Medulla oblongata (tissue), 1 donor: ENCODE measurements around the gene SPEF2.
"Not testable (repeated sequence)": the region's sequence is repeated elsewhere in the genome, so short reads cannot be mapped to it uniquely, and the experiment has no call there.

Experiments used
- DNase-seq: peaks from one replicate; pipeline ENCODE4 v3.0.0-alpha.2; 2015; ENCODE audit errors: extremely low spot score

Gene SPEF2

DNA sequence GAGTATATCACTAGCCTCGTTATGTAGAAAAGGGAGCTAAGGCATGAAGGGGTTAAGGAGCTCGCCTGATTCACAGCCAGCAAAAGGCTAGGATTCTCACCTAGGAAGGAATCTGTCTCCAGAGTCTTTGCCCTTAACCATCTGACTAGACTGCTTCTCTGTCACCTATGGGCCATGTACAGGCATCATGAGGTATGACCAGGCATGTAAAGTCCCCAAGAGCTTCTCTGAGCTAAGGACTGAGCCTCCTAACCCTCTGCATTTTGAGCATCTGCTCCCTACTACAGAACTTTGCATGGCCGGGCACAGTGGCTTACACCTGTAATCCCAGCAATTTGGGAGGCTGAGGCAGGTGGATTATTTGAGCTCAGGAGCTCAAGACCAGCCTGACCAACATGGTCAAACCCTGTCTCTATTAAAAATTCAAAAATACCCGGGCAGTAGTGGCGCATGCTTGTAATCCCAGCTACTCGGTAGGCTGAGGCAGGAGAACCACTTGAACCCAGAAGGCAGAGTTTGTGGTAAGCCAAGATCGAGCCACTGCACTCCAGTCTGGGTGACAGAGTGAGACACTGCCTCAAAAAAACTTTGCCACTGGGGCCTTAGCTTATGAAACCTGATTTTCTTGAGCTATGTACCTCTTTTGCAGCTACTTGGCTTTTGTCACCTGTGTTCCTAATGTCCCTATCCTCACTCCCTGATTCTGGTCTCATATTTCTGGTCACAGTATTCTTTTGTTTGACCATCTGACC is 205.9 kb downstream of the SPEF2 start:
- DNase-seq = no peak

DNA sequence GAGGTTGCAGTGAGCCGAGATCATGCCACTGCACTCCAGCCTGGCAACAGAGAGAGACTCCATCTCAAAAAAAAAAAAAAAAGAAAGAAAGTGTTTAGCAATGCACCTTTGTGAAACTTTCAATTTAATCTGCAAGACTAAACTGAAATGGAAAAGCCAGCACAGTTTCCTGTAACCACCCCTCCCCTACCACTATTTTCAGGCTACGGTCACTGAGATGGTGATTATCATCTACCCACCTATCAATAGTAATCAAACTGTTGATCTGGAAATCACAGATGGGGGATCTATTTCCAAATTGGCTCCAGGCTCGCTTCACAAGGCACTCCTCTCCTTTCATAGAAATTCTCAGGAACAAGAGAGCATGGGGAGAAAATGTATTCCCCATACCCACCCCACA is 208.4 kb downstream of the SPEF2 start:
- DNase-seq = no peak

DNA sequence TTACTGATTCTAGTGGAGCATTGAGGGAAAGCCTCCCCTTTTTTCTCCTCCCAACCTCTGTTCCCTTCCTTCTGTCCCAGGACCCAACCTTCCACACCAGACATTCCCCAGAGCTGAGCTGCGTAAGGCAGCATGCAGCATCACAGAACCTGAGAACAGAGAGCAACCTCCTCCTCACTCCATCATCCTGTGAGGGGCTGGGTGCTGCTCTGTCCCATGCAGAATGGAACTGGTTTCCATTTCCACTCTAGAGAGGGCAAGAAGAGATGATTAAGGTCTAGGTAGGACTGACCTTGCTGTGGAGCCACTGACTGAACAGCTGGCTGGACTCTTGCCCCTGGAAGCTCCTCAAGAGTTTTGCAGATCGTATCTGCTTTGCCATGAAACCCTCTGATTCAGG is 208.9 kb downstream of the SPEF2 start:
- no peak for DNase-seq

DNA sequence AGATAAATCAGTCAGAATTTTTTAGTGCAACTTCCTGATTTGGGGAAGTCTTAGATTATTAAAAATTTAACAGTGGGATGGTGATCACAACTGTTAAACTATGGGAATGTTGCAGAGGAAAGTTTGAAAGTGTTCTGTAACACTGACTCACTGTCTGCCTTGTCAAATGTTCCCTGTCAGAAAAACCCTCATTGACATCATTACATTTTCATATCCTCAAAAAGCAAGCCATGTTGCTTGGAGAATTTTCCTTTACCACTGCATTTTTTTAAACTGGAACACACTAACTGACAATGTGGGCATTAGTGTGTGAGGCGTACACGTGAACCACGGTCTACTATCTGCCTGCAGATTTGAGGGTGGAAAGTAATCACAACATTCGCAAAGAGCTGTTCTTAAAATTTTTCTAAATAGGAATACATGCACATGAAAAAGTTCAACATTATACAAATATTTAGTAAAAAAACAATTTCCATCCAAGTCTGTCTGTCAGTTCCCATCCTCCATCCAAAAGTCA is 210.5 kb downstream of the SPEF2 start:
- DNase-seq = no peak

DNA sequence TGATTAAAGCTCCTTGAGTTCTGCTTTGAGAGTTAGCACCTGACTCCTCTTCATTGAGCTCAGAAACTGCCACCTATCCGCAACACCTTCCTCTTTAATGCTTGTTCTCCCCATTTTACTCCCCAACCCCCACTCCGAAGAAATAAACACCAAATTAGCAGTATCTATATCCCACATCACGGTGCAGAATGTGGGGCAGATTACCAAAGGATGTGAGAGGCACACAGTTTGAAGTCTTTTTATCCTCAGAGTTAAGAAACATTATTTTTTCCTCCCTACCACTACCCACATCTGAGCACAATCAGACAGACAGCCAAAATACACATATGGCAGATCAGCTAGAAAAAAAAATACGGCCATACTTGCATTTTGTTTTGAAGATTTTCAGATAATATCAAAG is 212.9 kb downstream of the SPEF2 start:
- DNase-seq = no peak

DNA sequence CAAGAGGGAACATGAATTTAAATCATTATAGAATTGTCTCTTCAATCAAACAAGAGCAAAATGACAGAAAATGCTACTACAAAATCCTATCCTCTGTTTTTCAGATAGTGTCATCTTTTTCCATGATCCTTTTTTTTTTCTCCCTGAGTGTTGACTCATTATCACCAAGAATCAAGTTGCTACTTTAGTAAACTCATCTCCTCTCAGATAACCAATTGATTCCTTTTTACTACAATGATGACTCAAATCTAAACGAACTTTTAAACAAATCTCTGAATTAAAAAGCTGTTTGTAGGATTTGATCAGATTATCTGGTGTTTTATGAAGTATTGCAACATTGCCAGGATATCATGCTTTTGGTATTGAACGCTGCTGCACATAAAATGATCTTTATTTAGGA is 215.1 kb downstream of the SPEF2 start:
- DNase-seq = no peak

DNA sequence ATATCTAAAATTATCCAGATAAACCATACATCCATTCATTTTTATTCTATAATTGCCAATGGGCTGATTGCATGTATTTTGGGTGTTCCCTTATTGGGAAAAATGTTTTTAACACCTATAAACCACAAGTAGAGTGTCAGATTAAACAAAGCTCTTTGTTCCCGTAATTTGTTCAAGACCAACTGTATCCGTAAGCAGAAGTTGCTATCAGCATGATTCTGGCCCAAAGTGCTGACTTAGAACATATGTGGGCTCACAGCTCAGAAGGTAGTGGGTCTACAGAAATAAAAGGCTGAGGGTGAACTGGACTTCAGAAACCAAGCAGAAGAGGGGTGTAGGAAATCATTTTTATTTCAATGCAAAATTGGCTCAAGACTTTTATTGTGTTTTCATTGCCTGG is 215.6 kb downstream of the SPEF2 start:
- no peak for DNase-seq

DNA sequence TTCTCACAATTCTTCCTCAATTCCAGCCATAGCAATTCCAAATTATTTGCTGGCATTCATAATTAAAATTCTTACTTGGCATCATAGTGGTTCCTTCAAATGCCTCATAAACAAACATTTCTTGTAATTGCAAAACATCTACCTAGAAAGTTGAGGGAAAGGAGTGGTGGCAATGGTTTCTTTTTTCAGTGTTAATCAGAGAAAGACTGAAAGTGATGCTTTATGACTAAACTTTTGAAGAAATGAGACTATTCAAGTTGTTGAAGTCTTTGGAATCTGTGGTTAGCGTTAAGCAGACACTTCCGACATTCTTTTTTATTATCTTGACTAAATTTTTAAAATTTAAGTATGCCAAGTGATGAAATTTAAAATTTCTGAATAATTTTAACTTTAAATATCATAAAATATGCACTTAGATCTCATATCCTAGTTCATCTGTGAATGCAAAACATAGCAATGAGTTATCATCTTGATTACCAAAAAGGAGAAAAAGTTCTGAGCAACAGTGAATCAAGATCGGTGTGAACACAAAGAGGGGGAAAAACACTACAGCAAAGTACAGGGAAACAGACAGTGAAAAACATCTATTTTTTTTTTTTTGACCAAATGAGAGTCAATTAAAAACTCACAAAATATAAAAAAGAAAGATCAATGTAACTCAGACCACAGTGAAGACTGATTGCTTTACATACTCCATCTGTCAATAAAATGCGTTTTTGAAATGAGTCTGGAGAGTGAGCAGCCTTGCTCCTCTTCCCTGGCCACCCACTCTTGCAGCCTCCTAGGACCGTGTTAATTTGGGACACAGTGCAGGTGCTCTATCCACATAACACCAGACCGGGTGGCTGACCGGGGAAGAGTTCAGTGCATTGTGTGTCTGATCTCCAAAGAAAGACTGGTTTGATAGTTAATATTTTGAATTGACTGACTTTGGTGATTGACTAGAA is 218.4 kb downstream of the SPEF2 start:
- DNase-seq = no peak

DNA sequence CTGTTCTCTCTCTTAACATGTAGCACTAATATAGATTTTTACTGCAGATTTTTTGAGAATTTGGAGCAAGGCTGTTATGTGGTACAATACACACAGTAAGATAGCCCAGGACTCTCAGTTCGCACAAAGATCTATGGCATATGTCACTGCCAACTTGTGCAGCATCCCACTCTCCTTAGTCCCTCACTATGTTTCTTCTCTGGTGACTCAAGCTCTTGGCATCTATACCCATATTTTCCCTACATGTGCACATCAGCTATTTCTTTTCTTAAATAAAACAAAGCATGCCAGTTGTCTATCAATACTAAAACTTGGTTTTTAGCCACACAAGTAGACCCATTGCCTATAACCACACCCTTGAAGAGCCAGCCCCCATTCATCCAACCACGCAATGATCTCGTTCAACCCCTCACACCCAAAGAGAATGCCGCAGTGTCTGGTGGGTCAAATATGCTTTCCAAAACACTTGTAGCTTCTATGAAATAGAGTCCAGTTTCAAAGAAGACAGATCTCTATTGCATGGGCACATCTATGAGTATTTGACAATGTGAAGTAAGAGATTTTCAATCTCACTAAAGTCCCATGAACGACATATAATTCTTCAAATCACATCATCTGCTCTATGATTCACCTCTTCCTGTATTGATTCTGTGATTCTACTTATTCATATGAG is 220.8 kb downstream of the SPEF2 start:
- no peak for DNase-seq

DNA sequence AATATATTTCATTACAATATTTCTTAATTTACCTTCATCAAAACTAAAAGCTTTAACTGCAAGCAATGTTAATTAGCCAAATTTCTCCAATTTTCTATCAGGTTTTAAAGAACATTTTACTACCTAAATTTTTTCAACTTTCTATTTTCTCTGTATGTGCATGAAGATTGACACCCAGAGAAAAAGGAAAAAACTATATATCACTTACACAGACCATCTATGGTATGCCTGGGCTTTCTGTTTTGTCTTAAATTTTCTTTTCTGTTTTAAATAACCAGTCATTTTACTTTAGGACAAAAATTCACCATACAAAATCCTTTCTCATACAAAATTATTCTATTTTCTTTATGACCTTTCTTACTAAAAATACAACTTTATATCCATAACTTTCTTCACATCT is 225.2 kb downstream of the SPEF2 start:
- no peak for DNase-seq

DNA sequence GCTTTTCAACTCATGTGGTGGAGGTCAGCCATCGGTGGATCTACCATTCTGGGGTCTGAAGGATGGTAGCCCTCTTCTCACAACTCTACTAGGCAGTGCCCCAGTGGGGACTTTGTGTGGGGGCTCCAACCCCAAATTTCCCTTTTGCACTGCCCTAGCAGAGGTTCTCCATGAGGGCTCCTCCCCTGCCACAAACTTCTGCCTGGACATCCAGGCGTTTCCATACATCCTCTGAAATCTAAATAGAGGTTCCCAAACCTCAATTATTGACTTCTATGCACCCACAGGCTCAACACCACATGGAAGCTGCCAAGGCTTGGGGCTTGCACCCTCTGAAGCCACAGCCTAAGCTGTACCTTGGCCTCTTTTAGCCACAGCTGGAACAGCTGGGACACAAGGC is 227.8 kb downstream of the SPEF2 start:
- not testable (repeated sequence) for DNase-seq

DNA sequence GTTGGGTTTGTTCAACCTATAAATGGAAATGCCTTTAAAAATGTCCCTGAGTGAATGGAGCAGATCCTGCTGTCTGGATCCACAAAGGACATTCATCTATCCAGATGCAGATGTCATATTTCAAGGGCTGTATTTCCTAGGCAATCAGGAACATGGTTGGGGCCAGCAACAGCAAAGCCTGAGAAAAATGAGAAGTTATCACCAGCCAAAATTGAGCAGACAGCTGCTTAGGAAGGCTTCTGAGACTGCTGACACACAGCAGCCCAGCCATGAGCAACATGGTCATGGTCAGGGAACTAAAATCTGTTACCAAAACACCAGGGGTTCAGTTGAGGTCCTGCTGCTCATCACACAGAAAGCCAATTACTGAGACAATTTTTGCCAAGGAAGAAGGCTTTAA is 229.8 kb downstream of the SPEF2 start:
- no peak for DNase-seq

DNA sequence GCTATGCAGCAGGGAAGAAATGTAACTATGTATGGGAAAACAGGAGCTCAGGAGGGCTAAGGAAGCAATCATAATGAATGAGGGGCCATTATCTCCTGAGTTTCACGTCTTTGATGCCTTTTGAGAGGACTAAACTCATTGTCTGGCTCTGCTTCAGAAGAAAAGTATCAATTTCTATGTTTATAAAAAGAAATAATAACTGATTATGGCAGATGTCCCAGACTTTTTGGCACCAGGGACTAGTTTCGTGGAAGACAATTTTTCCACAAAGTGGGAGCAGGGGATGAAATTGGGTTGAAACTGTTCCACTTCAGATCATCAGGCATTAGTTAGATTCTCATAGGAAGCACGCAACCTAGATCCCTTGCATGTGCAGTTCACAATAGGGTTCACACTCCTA is 230.3 kb downstream of the SPEF2 start:
- no peak for DNase-seq

DNA sequence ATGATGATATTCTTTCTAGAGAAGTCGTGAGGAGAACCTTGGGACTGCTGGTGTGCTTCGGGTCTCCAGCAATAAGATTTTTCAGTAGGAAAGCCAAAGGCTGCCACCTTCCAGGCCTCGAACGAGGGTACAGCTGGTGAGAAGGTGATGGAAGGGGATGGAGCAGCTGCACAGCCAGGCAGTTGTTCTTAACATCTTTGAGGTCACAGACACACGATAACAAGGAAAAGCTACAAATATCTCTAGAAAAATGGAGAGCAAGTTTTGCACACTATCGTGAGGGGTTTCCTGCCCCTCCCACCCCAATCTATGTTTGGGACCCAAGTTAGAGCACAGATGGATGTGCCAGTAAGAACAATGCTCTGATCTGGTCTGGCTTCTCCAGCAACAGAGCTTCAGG is 232.2 kb downstream of the SPEF2 start:
- no peak for DNase-seq

DNA sequence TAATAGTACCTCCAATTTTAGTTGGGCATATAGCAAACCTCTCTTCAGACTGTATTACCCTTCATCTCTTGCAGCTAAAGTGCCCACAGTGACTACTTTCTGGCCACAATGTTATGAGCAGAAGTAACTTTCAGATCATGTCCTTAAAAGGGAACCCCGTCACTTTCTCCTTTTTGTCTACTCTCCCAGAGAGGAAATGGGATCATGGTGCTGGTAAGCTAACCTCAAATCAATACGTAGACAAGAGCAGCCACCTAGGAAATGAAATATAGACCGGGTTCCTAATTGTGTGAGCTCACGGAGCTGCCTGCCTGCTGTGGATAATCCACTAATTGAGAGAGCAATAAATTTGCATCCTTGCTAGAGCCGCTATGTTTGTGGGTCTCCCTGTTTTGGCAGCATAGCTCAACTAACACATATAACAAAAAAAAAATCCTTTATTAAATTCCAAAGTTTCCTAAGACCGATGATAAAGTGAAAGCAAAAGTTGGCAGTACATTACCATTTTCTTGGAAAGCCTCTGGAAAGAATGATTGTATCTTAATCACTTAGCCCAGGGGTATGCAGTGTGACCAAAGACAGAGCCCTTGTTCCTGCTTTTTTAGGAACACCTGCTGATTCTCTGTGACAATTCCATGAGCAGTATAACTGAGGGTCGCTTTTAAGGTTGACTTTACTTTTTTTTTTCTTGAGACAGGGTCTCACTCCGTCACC is 233.5 kb downstream of the SPEF2 start:
- DNase-seq = no peak

DNA sequence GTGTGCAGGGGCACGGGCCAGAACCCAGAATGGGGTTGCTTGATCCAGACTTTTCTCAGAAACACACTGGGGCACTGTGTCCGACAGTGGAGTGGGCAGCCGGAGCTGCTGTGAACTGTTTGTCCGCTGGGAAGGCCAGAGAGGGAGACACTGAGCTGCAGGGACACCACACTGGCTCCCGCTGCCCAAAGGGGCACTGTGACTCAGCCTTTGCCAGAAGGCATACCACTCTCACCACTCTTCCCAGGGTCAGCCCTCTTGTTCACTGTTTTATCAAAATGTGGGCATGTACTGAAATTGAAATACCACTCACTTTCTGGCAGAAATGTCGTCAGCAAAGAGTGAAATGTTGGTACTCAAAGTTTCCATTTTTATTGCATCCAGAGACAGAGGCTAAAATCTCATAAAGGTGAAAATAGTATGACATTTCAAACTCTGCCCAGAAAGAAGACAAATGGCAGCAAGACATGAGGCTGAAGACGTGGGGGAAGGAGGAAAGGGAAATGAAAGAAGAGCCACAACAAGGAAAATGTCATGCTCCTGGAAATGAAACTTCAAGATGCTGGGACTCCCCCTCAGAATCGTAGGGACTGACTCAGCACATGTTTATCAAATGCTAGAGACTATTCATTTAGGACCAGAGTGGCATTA is 234.5 kb downstream of the SPEF2 start:
- DNase-seq = no peak

DNA sequence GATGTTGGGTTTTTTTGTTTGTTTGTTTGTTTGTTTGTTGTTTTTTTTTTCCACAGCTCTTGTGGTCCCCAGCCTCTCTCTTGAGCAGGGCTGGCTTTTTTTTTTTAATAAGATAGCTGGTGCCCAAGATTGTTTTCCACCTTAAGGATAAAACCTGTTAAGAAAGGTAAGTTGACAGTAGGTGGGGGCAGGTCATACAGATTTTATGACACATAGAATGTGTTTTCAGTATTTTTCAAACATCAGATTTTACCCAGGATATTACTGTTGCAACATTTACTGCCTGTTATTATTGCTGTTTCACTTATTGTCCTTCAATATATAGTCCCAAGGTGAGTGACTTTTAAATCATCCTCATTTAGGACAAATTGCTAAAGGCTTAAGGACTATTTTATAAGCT is 235.1 kb downstream of the SPEF2 start:
- no peak for DNase-seq

DNA sequence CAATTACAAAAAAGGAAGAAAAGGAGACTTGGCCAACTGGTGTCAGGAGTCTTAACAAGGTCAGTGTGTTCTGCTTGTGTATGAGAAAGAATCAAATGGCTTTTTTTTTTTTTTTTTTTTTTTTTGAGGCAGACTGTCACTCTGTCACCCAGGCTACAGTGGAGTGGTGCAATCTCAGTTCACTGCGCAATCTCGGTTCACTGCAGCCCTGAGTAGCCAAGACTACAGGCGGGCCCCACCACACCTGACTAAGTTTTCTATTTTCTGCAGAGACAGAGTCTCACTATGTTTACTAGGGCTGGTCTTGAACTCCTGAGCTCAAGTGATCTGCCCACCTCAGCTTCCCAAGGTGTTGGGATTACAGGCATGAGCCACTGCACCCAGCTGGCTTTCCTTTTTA is 236.0 kb downstream of the SPEF2 start:
- DNase-seq = no peak

DNA sequence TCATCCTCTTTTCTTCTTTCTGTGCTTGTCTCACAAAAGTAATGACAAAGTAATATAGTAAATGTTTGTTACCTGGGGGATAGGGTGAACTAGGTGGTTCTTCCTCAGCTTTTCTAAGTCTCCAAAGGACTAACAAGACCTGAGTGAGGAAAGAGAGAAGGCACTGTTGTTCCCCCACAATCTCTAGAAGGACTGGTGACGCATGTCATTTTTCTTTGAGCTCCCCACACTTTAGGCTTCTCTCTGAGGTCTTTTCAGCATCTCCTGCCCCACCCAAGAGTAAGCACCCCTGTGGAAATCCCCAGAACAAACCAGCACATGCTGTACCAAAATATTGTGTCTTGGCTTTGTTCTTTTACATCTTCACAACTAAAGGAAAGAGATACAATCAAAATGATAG is 236.6 kb downstream of the SPEF2 start:
- no peak for DNase-seq

DNA sequence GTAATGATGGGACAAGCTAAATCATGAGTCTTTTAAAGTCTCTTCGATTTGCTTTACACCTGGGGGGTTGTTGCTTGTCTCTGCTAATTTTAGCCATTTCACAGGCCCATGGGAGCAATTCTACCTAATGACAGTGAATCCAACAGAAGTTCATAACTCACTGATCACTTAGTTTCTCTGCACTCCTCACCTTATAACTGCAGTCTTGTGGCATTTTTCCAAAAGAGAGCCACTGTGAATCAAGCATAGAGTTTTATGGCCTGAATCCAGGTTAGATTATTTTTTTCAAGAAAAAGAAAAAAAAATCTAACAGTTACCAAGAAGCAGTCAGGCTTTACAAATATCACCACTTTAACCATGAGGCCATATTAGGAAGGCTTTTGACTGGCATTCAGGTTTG is 237.5 kb downstream of the SPEF2 start:
- DNase-seq = no peak

DNA sequence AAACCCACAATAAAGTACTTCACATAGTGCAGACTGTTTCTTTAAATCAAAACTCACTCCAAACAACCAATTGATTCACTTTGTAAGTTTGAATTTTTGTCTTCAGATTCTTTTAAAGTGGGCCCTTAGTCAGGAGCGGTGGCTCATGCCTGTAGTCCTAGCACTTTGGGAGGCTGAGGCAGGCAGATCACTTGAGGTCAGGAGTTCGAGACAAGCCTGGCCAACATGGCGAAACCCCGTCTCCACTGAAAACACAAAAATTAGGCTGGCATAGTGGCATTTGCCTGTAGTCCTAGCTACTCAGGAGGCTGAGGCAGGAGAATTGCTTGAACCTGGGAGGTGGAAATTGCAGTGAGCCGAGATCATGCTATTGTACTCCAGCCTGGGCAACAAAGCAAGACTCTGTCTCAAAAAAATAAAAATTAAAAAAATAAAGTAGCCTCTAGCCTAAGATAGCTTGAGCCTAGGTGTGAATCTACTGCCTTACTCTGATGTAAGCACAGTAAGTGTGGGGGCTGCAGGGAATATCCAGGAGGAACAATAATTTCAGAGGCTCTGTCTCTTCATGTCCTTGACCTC is 238.6 kb downstream of the SPEF2 start:
- not testable (repeated sequence) for DNase-seq
